NB4 (cell line): ENCODE data around the gene INHA.

Experiments
- CTCF ChIP-seq: IDR thresholded peaks from one replicate; pipeline ENCODE4 v1.5.1; 2012; ENCODE audit warnings: low read depth, low read length
- MAX ChIP-seq: IDR thresholded peaks from 2 replicates; pipeline ENCODE4 v1.6.1; 2011; ENCODE audit warnings: low read depth, low read length

DNA sequence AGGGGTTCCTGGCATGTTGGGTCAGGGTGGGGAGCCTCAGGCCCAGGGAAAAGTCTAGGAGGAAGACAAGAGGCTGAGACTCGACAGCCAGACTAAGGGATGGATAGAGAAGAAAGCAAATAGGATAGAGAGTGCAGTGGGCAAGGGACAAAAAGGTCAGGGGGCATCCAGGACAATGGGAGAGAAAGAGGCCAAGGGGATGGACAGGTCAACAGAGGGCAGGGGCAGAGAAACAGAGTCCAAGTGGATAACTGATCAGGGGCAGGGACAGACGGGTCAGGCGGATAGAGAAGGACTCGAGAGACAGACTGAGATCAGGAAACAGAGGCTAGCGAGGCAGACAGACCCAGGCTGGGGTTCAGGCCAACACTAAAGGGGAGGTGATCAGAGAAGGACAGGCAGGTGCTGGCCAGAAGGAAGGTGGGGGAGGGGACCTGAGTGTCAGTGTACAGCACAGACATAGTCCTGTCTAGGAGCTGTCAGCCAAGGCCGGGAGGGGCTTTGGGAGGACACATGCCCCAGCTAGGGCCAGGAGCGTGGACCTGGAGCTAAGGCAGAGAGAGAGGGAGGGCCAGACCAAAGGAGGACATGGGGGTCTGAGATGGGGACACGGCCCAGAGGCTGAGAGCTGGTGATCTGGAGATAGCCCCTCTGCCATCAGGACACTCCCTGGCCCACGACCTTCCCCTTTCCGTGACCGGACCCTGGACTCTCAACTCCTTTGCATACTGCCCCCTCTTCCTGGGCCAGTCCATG, 45.6 kb upstream of the INHA start:
- no peak for TF ChIP-seq CTCF
- TF ChIP-seq MAX: no peak
